Prostate gland (tissue), 2 donors: ENCODE data around the gene GMPPB.
"Not testable (repeated sequence)": the region's sequence is repeated elsewhere in the genome, so short reads cannot be mapped to it uniquely, and the experiment has no call there.

ENCODE experiments used
- CTCF ChIP-seq, 4 experiments: fragments of 200-600 bp in 2 of 4; fragments of 450-650 bp in 2 of 4; sonication (generic) in 2 of 4; IDR thresholded peaks; 1 replicate in 3 of 4; 2 replicates in 1 of 4; pipeline ENCODE4 v1.5.1; 2016 to 2019; ENCODE audit warnings: antibody characterized with exemption in 4 of 4, mild to moderate bottlenecking in 2 of 4, moderate library complexity in 2 of 4
- POLR2A ChIP-seq: fragments of 450-650 bp; IDR thresholded peaks from one replicate; pipeline ENCODE4 v1.6.1; 2016; ENCODE audit warnings: antibody characterized with exemption, mild to moderate bottlenecking
- POLR2AphosphoS5 ChIP-seq: sonication (generic); formaldehyde crosslinking; IDR thresholded peaks from one replicate; pipeline ENCODE4 v1.6.1; 2017; ENCODE audit warnings: antibody characterized with exemption

- not testable (repeated sequence) for TF ChIP-seq CTCF (IDR thresholded peaks at IDR 0.05); POLR2A; POLR2AphosphoS5
Measured at GRCh38 chr3:49748874-49749273, 25.1 kb upstream of the GMPPB start.
